ENCODE data around the gene DHX38. TPM values are rescaled to one million over a fixed set of nuclear protein-coding genes. Genes with fewer than 3 reads are reported as not detected.

The DHX38 gene
- total and polyA plus RNA-seq, 2 donors from 2014 or later: 23.3 to 60.9 TPM

GRCh38 chr16:72107371-72107770, 13.7 kb downstream of the DHX38 start:
- H3K27ac ChIP-seq (ENCODE audit: low read depth in 2 of 2, low read length in 2 of 2): no peak overlapping the region
- no peak overlapping the region for H3K9ac ChIP-seq (ENCODE audit: low read length in 3 of 3)
- no peak for DNase-seq
- no peaks in the 10 kb centered on the region for H3K27me3 ChIP-seq (ENCODE audit: control insufficient read depth, insufficient read depth, low read length)
- intact Hi-C loops (cut with DNase I): no loop called here
- H3K4me1 ChIP-seq (ENCODE audit: control insufficient read depth in 2 of 3, insufficient read depth in 2 of 3, low read depth in 1 of 3, low read length in 3 of 3): no peaks in the 10 kb centered on the region
- no peak overlapping the region for H3K4me3 ChIP-seq (ENCODE audit: low read length in 3 of 3)
- H3K36me3 ChIP-seq (ENCODE audit: control insufficient read depth in 2 of 3, insufficient read depth in 3 of 3, low read length in 3 of 3): peaks cover 14 to 91% (median 74%) of the 10 kb centered on the region in 3 donors
- TF ChIP-seq CTCF (IDR thresholded peaks at IDR 0.05; ENCODE audit: borderline replicate concordance, extremely low read depth, insufficient read depth): no peak
- H3K9me3 ChIP-seq (ENCODE audit: control insufficient read depth in 2 of 3, insufficient read depth in 1 of 3, low read length in 3 of 3): no peaks in the 10 kb centered on the region
- no peak for FAIRE-seq

GRCh38 chr16:72108353-72109102, 14.9 kb downstream of the DHX38 start:
- no peak for DNase-seq
- H3K27me3 ChIP-seq (ENCODE audit: control insufficient read depth, insufficient read depth, low read length): no peaks in the 10 kb centered on the region
- H3K9ac ChIP-seq (ENCODE audit: low read length in 3 of 3): no peak overlapping the region
- intact Hi-C loops (cut with DNase I): no loop called here
- peaks cover 5 to 79% (median 63%) of the 10 kb centered on the region in 3 donors for H3K36me3 ChIP-seq (ENCODE audit: control insufficient read depth in 2 of 3, insufficient read depth in 3 of 3, low read length in 3 of 3)
- no peak overlapping the region for H3K4me3 ChIP-seq (ENCODE audit: low read length in 3 of 3)
- no peak for TF ChIP-seq CTCF (IDR thresholded peaks at IDR 0.05; ENCODE audit: borderline replicate concordance, extremely low read depth, insufficient read depth)
- no peaks in the 10 kb centered on the region for H3K4me1 ChIP-seq (ENCODE audit: control insufficient read depth in 2 of 3, insufficient read depth in 2 of 3, low read depth in 1 of 3, low read length in 3 of 3)
- no peaks in the 10 kb centered on the region for H3K9me3 ChIP-seq (ENCODE audit: control insufficient read depth in 2 of 3, insufficient read depth in 1 of 3, low read length in 3 of 3)
- FAIRE-seq: no peak
- no peak overlapping the region for H3K27ac ChIP-seq (ENCODE audit: low read depth in 2 of 2, low read length in 2 of 2)

GRCh38 chr16:72109300-72109699, 15.7 kb downstream of the DHX38 start:
- Histone ChIP-seq H3K9me3 (ENCODE audit: control insufficient read depth in 2 of 3, insufficient read depth in 1 of 3, low read length in 3 of 3) (no peaks in the 10 kb centered on the region), H3K27ac (ENCODE audit: low read depth in 2 of 2, low read length in 2 of 2) (no peak overlapping the region), H3K27me3 (ENCODE audit: control insufficient read depth, insufficient read depth, low read length) (no peaks in the 10 kb centered on the region), H3K4me3 (ENCODE audit: low read length in 3 of 3) (no peak overlapping the region), H3K36me3 (ENCODE audit: control insufficient read depth in 2 of 3, insufficient read depth in 3 of 3, low read length in 3 of 3) (peaks cover 2 to 72% (median 56%) of the 10 kb centered on the region in 3 donors), H3K4me1 (ENCODE audit: control insufficient read depth in 2 of 3, insufficient read depth in 2 of 3, low read depth in 1 of 3, low read length in 3 of 3) (no peaks in the 10 kb centered on the region), H3K9ac (ENCODE audit: low read length in 3 of 3) (no peak overlapping the region)
- DNase-seq (no peak), FAIRE-seq (no peak)
- intact Hi-C loops (cut with DNase I): no loop called here
- no peak for TF ChIP-seq CTCF (IDR thresholded peaks at IDR 0.05; ENCODE audit: borderline replicate concordance, extremely low read depth, insufficient read depth)

Data from kidney (tissue), 14 donors.